Progenitor cell of endocrine pancreas (in vitro differentiated cells): ENCODE results near the gene CEP112. TPM values are rescaled to one million over a fixed set of nuclear protein-coding genes. Genes with fewer than 3 reads are reported as not detected.
"Not testable (repeated sequence)": the region's sequence is repeated elsewhere in the genome, so short reads cannot be mapped to it uniquely, and the experiment has no call there.

Experiments used
- DNase-seq: peaks from one replicate; pipeline ENCODE4 v3.0.0; 2021; ENCODE audit warnings: low spot score; ENCODE audit not compliant: unreplicated experiment
- H3K27ac Mint-ChIP-seq: 2 replicates; pipeline ENCODE4 v1.8.0; 2021; ENCODE audit warnings: mild to moderate bottlenecking, moderate library complexity, mixed read lengths
- H3K27me3 Mint-ChIP-seq: 2 replicates; pipeline ENCODE4 v1.8.0; 2021; ENCODE audit warnings: mixed read lengths
- H3K36me3 Mint-ChIP-seq: 2 replicates; pipeline ENCODE4 v1.8.0; 2022; ENCODE audit warnings: mixed read lengths; ENCODE audit not compliant: insufficient read depth
- H3K4me1 Mint-ChIP-seq: 2 replicates; pipeline ENCODE4 v1.8.0; 2021; ENCODE audit warnings: low read depth, mixed read lengths
- H3K4me3 Mint-ChIP-seq: 2 replicates; pipeline ENCODE4 v1.8.0; 2021; ENCODE audit warnings: low read depth, mild to moderate bottlenecking, moderate library complexity, mixed read lengths
- H3K9me3 Mint-ChIP-seq: 2 replicates; pipeline ENCODE4 v1.8.0; 2021; ENCODE audit warnings: low read depth, mixed read lengths
- total RNA-seq: library from RNA; stranded (reverse); gene quantifications from 2 replicates; pipeline ENCODE4 v1.2.1, GENCODE V29; 2021
- TF ChIP-seq, protein P1 (sequence below): fragments of 200-600 bp; sonication (generic); IDR thresholded peaks from one replicate; pipeline ENCODE4 v1.5.0; 2021; ENCODE audit warnings: antibody characterized with exemption, mild to moderate bottlenecking; ENCODE audit not compliant: unreplicated experiment

The CEP112 gene
- total RNA-seq, 1 donor from 2014 or later: 24.3 TPM

DNA sequence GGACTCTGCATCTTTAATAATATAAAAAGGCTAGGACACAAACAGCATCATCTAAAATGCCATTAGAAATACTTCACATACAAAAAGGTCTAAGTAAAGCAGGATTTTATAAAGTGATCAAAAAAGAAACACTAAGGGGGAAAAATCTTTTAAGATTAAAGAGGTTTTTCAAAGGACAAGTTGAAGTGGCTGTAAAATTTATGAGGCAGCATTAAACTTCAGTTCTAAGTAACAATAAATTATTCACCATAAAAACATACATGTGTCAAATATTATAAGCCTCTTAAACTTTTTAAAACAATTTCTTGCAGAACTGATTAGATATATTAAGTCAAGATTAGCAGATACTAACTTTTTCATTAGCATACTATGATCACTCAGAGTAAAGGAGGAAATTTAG is 20.8 kb downstream of the CEP112 start:
- H3K4me3 Mint-ChIP-seq: no peak overlapping the region
- TF ChIP-seq, protein P1, sequence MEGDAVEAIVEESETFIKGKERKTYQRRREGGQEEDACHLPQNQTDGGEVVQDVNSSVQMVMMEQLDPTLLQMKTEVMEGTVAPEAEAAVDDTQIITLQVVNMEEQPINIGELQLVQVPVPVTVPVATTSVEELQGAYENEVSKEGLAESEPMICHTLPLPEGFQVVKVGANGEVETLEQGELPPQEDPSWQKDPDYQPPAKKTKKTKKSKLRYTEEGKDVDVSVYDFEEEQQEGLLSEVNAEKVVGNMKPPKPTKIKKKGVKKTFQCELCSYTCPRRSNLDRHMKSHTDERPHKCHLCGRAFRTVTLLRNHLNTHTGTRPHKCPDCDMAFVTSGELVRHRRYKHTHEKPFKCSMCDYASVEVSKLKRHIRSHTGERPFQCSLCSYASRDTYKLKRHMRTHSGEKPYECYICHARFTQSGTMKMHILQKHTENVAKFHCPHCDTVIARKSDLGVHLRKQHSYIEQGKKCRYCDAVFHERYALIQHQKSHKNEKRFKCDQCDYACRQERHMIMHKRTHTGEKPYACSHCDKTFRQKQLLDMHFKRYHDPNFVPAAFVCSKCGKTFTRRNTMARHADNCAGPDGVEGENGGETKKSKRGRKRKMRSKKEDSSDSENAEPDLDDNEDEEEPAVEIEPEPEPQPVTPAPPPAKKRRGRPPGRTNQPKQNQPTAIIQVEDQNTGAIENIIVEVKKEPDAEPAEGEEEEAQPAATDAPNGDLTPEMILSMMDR: no peak
- no peaks in the 10 kb centered on the region for H3K9me3 Mint-ChIP-seq
- H3K36me3 Mint-ChIP-seq: peaks cover 2% of the 10 kb centered on the region
- H3K4me1 Mint-ChIP-seq: no peaks in the 10 kb centered on the region
- H3K27ac Mint-ChIP-seq: no peak overlapping the region
- DNase-seq: no peak
- H3K27me3 Mint-ChIP-seq: no peaks in the 10 kb centered on the region

DNA sequence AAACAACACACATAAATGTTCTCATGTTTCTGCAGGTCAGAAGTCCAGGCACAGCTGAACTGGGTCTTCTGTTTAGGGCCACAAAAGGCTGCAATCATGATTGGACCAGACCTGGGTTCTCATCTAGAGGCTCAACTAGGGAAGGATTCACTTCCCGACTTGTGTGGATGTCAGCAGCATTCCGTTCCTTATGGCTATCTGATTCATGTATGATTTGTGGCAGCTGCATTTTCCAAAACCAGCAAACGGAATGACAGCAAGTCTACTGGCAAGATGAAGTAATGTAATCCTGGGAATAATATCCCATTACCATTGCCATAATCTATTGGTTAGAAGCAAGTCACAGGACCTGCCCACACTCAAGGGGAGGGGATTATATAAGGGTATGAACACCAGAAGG is 22.1 kb downstream of the CEP112 start:
- H3K9me3 Mint-ChIP-seq: no peaks in the 10 kb centered on the region
- H3K36me3 Mint-ChIP-seq: peaks cover 2% of the 10 kb centered on the region

DNA sequence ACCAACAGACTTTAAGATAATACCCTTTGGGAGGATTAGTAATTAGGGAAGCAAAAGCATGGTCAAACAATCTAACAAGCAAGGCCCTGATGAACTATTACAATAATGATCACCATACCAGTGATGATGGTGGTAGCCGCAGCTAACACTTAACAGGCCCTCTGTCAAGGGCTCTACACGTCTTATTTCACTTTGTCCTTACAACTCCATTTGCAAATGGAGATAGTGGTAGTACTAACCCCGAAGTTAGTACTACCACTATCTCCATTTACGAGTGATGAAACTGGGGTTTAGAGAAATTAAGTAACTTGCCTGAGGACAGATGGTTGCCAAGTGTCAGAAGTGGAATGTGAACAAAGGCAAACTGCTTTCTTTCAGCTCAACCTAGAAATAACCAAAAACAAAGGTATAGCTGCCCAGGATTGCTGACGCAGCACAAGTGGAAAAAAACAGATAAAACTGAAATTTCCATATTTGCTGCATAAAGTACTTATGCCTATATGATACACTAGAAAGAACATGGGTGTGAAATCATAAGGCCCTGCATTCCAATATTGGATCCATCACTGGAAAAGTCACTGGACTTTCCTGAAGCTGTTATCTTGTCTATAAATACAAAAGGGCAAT is 24.6 kb downstream of the CEP112 start:
- TF ChIP-seq, protein P1: no peak
- H3K36me3 Mint-ChIP-seq: peaks cover 2% of the 10 kb centered on the region
- no peaks in the 10 kb centered on the region for H3K27me3 Mint-ChIP-seq
- H3K4me3 Mint-ChIP-seq: no peak overlapping the region
- H3K27ac Mint-ChIP-seq: no peak overlapping the region
- H3K4me1 Mint-ChIP-seq: no peaks in the 10 kb centered on the region
- DNase-seq: no peak
- H3K9me3 Mint-ChIP-seq: no peaks in the 10 kb centered on the region

More for the DNA sequence above, 22.1 kb downstream of the CEP112 start:
- Mint-ChIP-seq H3K27me3 (no peaks in the 10 kb centered on the region), H3K4me3 (no peak overlapping the region), H3K4me1 (no peaks in the 10 kb centered on the region), H3K27ac (no peak overlapping the region)
- TF ChIP-seq, protein P1: no peak
- no peak for DNase-seq

DNA sequence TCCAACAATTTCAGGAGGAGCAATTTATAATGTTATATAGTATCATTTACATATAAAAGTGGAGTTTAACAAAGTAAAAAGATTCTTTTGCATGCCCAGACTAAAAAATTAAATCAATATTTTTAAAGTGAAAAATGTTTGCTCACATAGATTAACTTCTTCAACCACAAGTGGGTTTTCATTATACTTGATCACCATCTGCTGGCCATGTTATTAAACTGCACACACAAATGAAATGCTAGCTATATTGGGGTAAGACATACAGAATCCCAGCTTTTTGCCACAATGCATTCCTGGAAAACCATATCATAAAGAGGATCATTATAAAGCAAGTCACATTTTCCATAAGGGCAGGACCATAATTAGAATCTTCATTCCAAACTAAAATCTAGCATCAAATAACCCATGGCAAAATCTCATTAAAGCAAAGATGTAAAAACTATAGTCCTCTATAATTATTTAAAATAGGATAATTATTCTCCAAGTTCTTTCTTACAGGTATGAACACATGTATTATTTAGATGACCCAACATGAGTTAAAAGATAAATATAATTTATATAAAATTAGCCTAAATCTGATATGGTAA is 26.3 kb downstream of the CEP112 start:
- peaks cover 3% of the 10 kb centered on the region for H3K9me3 Mint-ChIP-seq
- H3K4me1 Mint-ChIP-seq: no peaks in the 10 kb centered on the region
- H3K27me3 Mint-ChIP-seq: no peaks in the 10 kb centered on the region
- TF ChIP-seq, protein P1: peak; percentile 87
- peaks cover 10% of the 10 kb centered on the region for H3K36me3 Mint-ChIP-seq
- H3K4me3 Mint-ChIP-seq: no peak overlapping the region
- H3K27ac Mint-ChIP-seq: no peak overlapping the region
- no peak for DNase-seq

DNA sequence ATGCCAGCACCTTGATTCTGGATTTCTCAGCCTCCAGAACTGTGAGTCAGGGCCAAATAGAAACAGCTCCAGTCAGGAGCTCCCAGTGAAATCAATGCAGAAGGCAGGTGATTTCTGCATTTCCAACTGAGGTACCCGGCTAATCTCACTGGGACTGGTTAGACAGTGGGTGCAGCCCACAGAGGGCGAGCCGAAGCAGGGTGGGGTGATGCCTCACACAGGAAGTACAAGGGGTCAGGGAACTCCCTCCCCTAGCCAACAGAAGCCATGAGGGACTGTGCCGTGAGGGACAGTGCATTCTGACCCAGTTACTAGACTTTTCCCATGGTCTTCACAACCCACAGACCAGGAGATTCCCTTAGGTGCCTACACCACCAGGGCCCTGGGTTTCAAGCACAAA is 36.9 kb downstream of the CEP112 start:
- not testable (repeated sequence) for H3K4me1 Mint-ChIP-seq, H3K27me3 Mint-ChIP-seq, DNase-seq, H3K4me3 Mint-ChIP-seq, H3K27ac Mint-ChIP-seq
- H3K36me3 Mint-ChIP-seq: peaks cover 38% of the 10 kb centered on the region
- peaks cover 25% of the 10 kb centered on the region for H3K9me3 Mint-ChIP-seq

DNA sequence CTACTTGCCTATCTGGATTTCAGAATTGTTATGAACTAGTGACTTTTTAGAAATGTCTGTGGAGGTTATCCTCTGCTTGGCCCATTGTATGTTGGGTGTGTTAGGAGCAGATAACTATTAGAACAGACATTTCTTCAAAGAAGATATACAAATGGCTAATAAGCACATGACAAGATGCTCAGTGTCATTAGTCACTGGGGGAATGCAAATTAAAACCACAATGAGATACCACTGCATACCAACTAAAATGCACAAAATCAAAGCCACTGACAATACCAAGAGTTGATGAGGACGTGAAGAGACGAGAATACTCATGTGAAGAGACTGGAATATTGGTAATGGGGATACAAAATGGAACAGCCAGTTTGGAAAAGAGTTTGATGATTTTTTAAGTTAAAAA is 39.2 kb downstream of the CEP112 start:
- Mint-ChIP-seq H3K9me3 (peaks cover 7% of the 10 kb centered on the region), H3K4me3 (no peak overlapping the region), H3K27ac (no peak overlapping the region), H3K36me3 (peaks cover 23% of the 10 kb centered on the region), H3K27me3 (no peaks in the 10 kb centered on the region), H3K4me1 (no peaks in the 10 kb centered on the region)
- TF ChIP-seq, protein P1: no peak
- no peak for DNase-seq
